Loucy (cell line): ENCODE data around the gene PSPN.

Experiments
- CTCF ChIP-seq: fragments of 200-600 bp; sonication (generic); conservative IDR thresholded peaks from 2 replicates; pipeline ENCODE4 v1.5.1; 2014; ENCODE audit warnings: mild to moderate bottlenecking, antibody characterized with exemption, low read length
- EZH2phosphoT487 ChIP-seq: fragments of 200-600 bp; IDR thresholded peaks from 2 replicates; pipeline ENCODE4 v1.6.1; 2018; ENCODE audit warnings: antibody characterized with exemption, mild to moderate bottlenecking, moderate library complexity, borderline replicate concordance

- TF ChIP-seq CTCF (no peak), EZH2phosphoT487 (no peak)
Observed at GRCh38 chr19:6387372-6387771, 11.6 kb upstream of the PSPN start.
